ENCODE measurements around the gene EXOC2.

EXOC2 gene

DNA sequence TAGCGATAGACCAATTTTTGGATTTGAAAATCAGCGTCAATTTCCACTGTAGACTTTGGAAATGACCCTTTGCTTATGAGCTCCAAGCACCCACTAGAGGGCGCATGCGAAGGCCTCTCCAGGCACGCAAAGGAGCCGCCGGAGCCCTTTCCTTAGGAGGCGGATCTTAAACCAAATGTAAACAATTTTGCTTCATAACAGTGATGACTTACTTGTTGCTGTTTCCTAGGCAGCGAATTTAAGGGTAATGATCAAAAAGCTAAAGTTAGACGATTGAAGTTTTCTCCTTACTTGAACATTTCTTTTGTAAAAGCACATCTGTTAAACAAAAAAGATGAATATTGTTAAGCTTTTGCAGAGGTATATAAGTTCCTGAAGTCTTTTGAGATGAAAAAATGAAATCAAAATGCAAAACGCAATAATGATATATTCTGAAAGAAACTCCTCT, 29.2 kb upstream of the EXOC2 start:
- H3K9ac ChIP-seq: no peak overlapping the region
- TF ChIP-seq, protein P1, sequence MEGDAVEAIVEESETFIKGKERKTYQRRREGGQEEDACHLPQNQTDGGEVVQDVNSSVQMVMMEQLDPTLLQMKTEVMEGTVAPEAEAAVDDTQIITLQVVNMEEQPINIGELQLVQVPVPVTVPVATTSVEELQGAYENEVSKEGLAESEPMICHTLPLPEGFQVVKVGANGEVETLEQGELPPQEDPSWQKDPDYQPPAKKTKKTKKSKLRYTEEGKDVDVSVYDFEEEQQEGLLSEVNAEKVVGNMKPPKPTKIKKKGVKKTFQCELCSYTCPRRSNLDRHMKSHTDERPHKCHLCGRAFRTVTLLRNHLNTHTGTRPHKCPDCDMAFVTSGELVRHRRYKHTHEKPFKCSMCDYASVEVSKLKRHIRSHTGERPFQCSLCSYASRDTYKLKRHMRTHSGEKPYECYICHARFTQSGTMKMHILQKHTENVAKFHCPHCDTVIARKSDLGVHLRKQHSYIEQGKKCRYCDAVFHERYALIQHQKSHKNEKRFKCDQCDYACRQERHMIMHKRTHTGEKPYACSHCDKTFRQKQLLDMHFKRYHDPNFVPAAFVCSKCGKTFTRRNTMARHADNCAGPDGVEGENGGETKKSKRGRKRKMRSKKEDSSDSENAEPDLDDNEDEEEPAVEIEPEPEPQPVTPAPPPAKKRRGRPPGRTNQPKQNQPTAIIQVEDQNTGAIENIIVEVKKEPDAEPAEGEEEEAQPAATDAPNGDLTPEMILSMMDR (IDR thresholded peaks at IDR 0.05): peak; percentile 88
- no peaks in the 10 kb centered on the region for H3K79me2 ChIP-seq
- H3K4me2 ChIP-seq (ENCODE audit: low read length): no peak overlapping the region
- no peaks in the 10 kb centered on the region for H3K9me3 ChIP-seq (ENCODE audit: control insufficient read depth, low read length)
- no peaks in the 10 kb centered on the region for H3K4me1 ChIP-seq
- no peak overlapping the region for H3K4me3 ChIP-seq (ENCODE audit: low read depth, low read length)
- no peak overlapping the region for H2AFZ ChIP-seq
- no peaks in the 10 kb centered on the region for H3K27me3 ChIP-seq (ENCODE audit: control insufficient read depth, insufficient read depth, low read length)
- H3K27ac ChIP-seq: no peak overlapping the region
- no peaks in the 10 kb centered on the region for H3K36me3 ChIP-seq (ENCODE audit: control insufficient read depth, insufficient read depth, low read length)

DNA sequence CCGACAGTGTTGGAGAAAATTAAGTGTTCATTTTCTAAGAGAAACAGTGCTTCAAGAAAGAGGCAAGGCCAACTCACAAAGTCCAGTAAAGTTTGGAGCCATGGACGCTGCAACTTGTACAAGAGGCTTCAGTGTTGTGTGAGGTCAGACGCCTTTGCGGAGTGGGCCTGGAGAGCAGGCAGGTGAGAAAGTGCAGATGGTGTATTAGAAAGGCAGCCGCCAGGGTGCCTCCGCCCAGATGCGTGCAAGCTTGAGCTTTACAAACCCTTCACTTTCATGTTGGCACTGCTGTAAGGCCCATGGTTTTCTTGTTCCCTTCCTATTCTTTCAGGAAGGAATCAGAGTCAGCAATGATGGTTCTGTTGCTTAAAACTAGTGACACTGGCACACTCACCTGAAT, 25.4 kb upstream of the EXOC2 start:
- Histone ChIP-seq H3K79me2 (no peaks in the 10 kb centered on the region), H3K9ac (no peak overlapping the region), H3K4me3 (ENCODE audit: low read depth, low read length) (no peak overlapping the region), H3K27ac (no peak overlapping the region), H3K4me1 (no peaks in the 10 kb centered on the region), H3K27me3 (ENCODE audit: control insufficient read depth, insufficient read depth, low read length) (no peaks in the 10 kb centered on the region), H3K36me3 (ENCODE audit: control insufficient read depth, insufficient read depth, low read length) (no peaks in the 10 kb centered on the region), H3K9me3 (ENCODE audit: control insufficient read depth, low read length) (no peaks in the 10 kb centered on the region), H3K4me2 (ENCODE audit: low read length) (no peak overlapping the region), H2AFZ (no peak overlapping the region)
- TF ChIP-seq, protein P1 (IDR thresholded peaks at IDR 0.05): no peak

DNA sequence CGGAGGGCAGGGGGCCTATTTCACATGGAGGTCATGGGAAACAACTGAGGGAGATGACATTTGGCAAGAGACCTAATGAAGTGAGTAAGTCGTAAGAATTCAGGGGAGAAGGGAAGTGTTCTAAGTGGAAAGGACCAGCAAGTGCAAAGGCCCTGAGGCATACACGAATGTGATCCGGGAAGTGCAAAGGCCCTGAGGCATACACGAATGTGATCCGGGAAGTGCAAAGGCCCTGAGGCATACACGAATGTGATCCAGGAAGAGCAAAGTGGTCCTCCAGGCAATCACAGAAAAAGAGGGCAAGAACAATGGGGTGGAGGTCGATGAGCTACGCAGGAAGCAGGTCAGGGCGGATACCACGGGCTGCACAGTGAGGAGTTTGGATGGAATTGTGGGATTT, 24.2 kb upstream of the EXOC2 start:
- TF ChIP-seq, protein P1 (IDR thresholded peaks at IDR 0.05): no peak
- H3K36me3 ChIP-seq (ENCODE audit: control insufficient read depth, insufficient read depth, low read length): no peaks in the 10 kb centered on the region
- no peak overlapping the region for H3K9ac ChIP-seq
- no peak overlapping the region for H3K4me3 ChIP-seq (ENCODE audit: low read depth, low read length)
- H2AFZ ChIP-seq: no peak overlapping the region
- H3K4me2 ChIP-seq (ENCODE audit: low read length): no peak overlapping the region
- H3K79me2 ChIP-seq: no peaks in the 10 kb centered on the region
- H3K27ac ChIP-seq: no peak overlapping the region
- H3K9me3 ChIP-seq (ENCODE audit: control insufficient read depth, low read length): no peaks in the 10 kb centered on the region
- no peaks in the 10 kb centered on the region for H3K4me1 ChIP-seq
- H3K27me3 ChIP-seq (ENCODE audit: control insufficient read depth, insufficient read depth, low read length): no peaks in the 10 kb centered on the region

DNA sequence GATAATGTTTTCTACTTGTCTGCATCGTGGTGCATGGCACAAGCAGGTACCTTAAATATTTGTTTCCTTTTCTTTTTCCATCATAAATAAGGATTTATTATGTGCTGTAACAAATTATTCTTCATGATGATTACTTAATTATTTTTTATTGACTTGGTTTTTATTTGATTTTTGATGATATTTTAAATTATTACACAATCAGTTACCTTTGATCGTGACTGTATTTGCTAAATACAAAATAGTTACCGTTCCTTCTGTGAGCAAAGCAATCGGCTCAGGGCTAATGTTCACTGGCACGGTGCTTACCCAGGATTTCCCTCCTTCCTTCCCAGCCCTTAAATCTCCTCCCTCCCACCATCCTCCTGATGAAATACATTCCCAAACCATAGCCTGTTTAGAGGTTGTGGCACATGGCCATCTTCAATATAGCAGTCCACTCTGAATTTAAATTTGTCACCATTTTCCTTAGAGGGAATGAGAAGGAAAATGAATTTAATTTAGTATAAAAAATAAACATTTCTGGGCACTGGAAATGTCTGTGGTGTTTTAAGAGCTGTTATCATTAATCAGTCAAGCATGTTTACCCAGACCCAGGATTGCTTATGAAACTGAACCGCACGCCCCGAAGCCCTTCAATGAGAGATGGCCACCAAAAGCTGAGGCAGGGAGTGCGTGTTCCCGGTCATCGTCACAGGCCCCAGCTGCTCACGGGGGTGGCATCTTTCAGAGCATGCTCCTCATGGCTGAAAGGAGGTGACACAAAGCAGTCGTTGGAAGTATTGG, 23.0 kb upstream of the EXOC2 start:
- no peak overlapping the region for H3K4me2 ChIP-seq (ENCODE audit: low read length)
- no peaks in the 10 kb centered on the region for H3K9me3 ChIP-seq (ENCODE audit: control insufficient read depth, low read length)
- TF ChIP-seq, protein P1 (IDR thresholded peaks at IDR 0.05): no peak
- no peak overlapping the region for H2AFZ ChIP-seq
- H3K36me3 ChIP-seq (ENCODE audit: control insufficient read depth, insufficient read depth, low read length): no peaks in the 10 kb centered on the region
- H3K4me1 ChIP-seq: no peaks in the 10 kb centered on the region
- H3K79me2 ChIP-seq: no peaks in the 10 kb centered on the region
- H3K27ac ChIP-seq: no peak overlapping the region
- H3K4me3 ChIP-seq (ENCODE audit: low read depth, low read length): no peak overlapping the region
- no peaks in the 10 kb centered on the region for H3K27me3 ChIP-seq (ENCODE audit: control insufficient read depth, insufficient read depth, low read length)
- no peak overlapping the region for H3K9ac ChIP-seq

DNA sequence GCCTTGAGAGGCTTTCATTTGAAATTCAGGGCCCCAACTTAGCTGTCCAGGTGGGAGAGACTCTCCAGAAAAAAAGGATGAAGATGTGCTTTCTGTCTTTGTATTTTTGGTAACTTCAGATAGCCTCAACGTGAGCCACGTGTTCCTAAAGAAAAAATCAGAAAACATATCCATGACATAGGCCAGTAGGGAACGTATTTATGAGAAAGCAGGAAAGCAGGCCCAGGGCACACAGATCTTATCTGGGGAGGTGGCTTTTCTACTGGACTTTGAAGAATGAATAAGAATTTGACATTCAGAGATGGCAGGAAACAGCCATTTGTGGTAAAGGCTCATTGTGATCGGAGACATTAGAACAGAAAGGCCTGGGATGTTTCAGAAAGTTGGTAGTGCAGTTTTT, 21.2 kb upstream of the EXOC2 start:
- H3K27ac ChIP-seq: no peak overlapping the region

More for the DNA sequence above, 21.2 kb upstream of the EXOC2 start:
- H3K36me3 ChIP-seq (ENCODE audit: control insufficient read depth, insufficient read depth, low read length): no peaks in the 10 kb centered on the region
- H3K4me3 ChIP-seq (ENCODE audit: low read depth, low read length): no peak overlapping the region
- TF ChIP-seq, protein P1 (IDR thresholded peaks at IDR 0.05): no peak
- no peaks in the 10 kb centered on the region for H3K4me1 ChIP-seq
- no peak overlapping the region for H3K4me2 ChIP-seq (ENCODE audit: low read length)
- H3K9ac ChIP-seq: no peak overlapping the region
- H3K9me3 ChIP-seq (ENCODE audit: control insufficient read depth, low read length): no peaks in the 10 kb centered on the region
- no peaks in the 10 kb centered on the region for H3K79me2 ChIP-seq
- H2AFZ ChIP-seq: no peak overlapping the region
- no peaks in the 10 kb centered on the region for H3K27me3 ChIP-seq (ENCODE audit: control insufficient read depth, insufficient read depth, low read length)

Data from parathyroid adenoma (tissue), 2 donors.